Endothelial cell (in vitro differentiated cells): Measurements from ENCODE around the gene HRH2. TPM values are rescaled to one million over a fixed set of nuclear protein-coding genes. Genes with fewer than 3 reads are reported as not detected.

ENCODE experiments used
- DNase-seq: peaks from one replicate; pipeline ENCODE4 v3.0.0; 2021; ENCODE audit warnings: low spot score
- H3K27ac Mint-ChIP-seq: one replicate; pipeline ENCODE4 v1.8.0; 2021; ENCODE audit warnings: mixed read lengths, inconsistent platforms; ENCODE audit not compliant: unreplicated experiment
- H3K27me3 Mint-ChIP-seq: one replicate; pipeline ENCODE4 v1.8.0; 2021; ENCODE audit warnings: mild to moderate bottlenecking, moderate library complexity, mixed read lengths, inconsistent platforms; ENCODE audit not compliant: unreplicated experiment
- H3K36me3 Mint-ChIP-seq: one replicate; pipeline ENCODE4 v1.8.0; 2021; ENCODE audit warnings: mild to moderate bottlenecking, low read depth, mixed read lengths, inconsistent platforms; ENCODE audit not compliant: unreplicated experiment
- H3K4me1 Mint-ChIP-seq: one replicate; pipeline ENCODE4 v1.8.0; 2021; ENCODE audit warnings: mild to moderate bottlenecking, mixed read lengths, inconsistent platforms; ENCODE audit not compliant: unreplicated experiment
- H3K4me3 Mint-ChIP-seq: one replicate; pipeline ENCODE4 v1.8.0; 2021; ENCODE audit warnings: mild to moderate bottlenecking, mixed read lengths, inconsistent platforms; ENCODE audit not compliant: unreplicated experiment
- H3K9me3 Mint-ChIP-seq: one replicate; pipeline ENCODE4 v1.8.0; 2021; ENCODE audit warnings: mixed read lengths, inconsistent platforms; ENCODE audit not compliant: unreplicated experiment
- CTCF ChIP-seq: fragments of 200-600 bp; sonication (generic); IDR thresholded peaks from one replicate; pipeline ENCODE4 v1.5.0; 2021; ENCODE audit warnings: antibody characterized with exemption; ENCODE audit not compliant: unreplicated experiment
- total RNA-seq: library from RNA; stranded (reverse); fragmentation: NEBNext Ultra II Directional; extraction: Animal tissue kit (Norgen Biotek cat#: 25700); gene quantifications from one replicate; pipeline ENCODE4 v1.2.1, GENCODE V29; 2021; ENCODE audit not compliant: unreplicated experiment

HRH2 gene
- total RNA-seq, 1 donor from 2014 or later, result 0.41 TPM

GRCh38 chr5:175733017-175733416 lies 75.1 kb downstream of the HRH2 start:
- no peaks in the 10 kb centered on the region for H3K36me3 Mint-ChIP-seq
- H3K27me3 Mint-ChIP-seq, result no peaks in the 10 kb centered on the region
- DNase-seq, result no peak
- TF ChIP-seq CTCF, result no peak
- H3K27ac Mint-ChIP-seq, result peak overlapping the region; percentile 43
- H3K4me1 Mint-ChIP-seq, result no peaks in the 10 kb centered on the region
- no peaks in the 10 kb centered on the region for H3K9me3 Mint-ChIP-seq
- peak overlapping the region; percentile 32 for H3K4me3 Mint-ChIP-seq

- Mint-ChIP-seq H3K27me3 (no peaks in the 10 kb centered on the region), H3K4me3 (no peak overlapping the region)
Measured at GRCh38 chr5:175734016-175734415, 76.1 kb downstream of the HRH2 start.

GRCh38 chr5:175734501-175734900 lies 76.6 kb downstream of the HRH2 start:
- Mint-ChIP-seq H3K4me3 (no peak overlapping the region), H3K27me3 (no peaks in the 10 kb centered on the region), H3K36me3 (no peaks in the 10 kb centered on the region), H3K27ac (no peak overlapping the region), H3K9me3 (no peaks in the 10 kb centered on the region), H3K4me1 (no peaks in the 10 kb centered on the region)
- no peak for DNase-seq
- TF ChIP-seq CTCF, result no peak

More at GRCh38 chr5:175734016-175734415, 76.1 kb downstream of the HRH2 start:
- TF ChIP-seq CTCF, result no peak
- H3K36me3 Mint-ChIP-seq, result no peaks in the 10 kb centered on the region
- no peak for DNase-seq
- H3K9me3 Mint-ChIP-seq, result no peaks in the 10 kb centered on the region
- H3K27ac Mint-ChIP-seq, result no peak overlapping the region
- no peaks in the 10 kb centered on the region for H3K4me1 Mint-ChIP-seq

GRCh38 chr5:175735701-175736100 lies 77.8 kb downstream of the HRH2 start:
- Mint-ChIP-seq H3K4me1 (no peaks in the 10 kb centered on the region), H3K36me3 (no peaks in the 10 kb centered on the region), H3K9me3 (no peaks in the 10 kb centered on the region), H3K27ac (no peak overlapping the region), H3K27me3 (no peaks in the 10 kb centered on the region), H3K4me3 (no peak overlapping the region)
- TF ChIP-seq CTCF, result no peak
- DNase-seq, result no peak

- peaks cover 2% of the 10 kb centered on the region for H3K27me3 Mint-ChIP-seq
- no peak overlapping the region for H3K4me3 Mint-ChIP-seq
- no peaks in the 10 kb centered on the region for H3K36me3 Mint-ChIP-seq
- no peaks in the 10 kb centered on the region for H3K4me1 Mint-ChIP-seq
- DNase-seq, result no peak
- H3K9me3 Mint-ChIP-seq, result no peaks in the 10 kb centered on the region
- TF ChIP-seq CTCF, result no peak
- no peak overlapping the region for H3K27ac Mint-ChIP-seq
Measured at GRCh38 chr5:175736652-175737051, 78.8 kb downstream of the HRH2 start.
